ENCODE data around the gene PCGF3.

DNA sequence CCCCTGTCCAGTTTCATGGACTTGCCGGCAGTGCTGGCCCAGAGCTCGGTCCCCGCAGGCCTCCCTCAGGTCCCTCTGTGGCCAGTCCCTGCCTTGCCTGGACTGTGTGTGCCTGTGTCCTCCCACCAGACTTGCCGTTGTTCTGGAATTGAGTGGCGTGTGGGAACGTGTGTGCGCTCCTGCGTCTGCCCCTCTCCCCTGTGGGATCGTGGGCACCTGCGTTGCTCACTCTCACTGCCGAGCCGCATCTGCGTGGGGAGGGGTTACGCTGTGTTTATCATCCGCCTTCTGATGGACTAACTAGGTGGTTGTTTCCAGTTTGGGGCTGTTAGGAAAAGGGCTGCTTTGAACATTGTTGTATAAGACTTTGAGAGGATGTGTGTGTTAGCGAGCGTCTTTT lies 21.2 kb downstream of the PCGF3 start:
- TF ChIP-seq RFX5 (IDR thresholded peaks at IDR 0.05; ENCODE audit: low read depth, low read length) (no peak), BRD9 (IDR thresholded peaks at IDR 0.05; ENCODE audit: low read depth, partially characterized antibody) (no peak), XRCC4 (IDR thresholded peaks at IDR 0.05; ENCODE audit: extremely low read depth, insufficient read depth, insufficient read length) (no peak), FOXJ3 (CRISPR knock-in tag; IDR thresholded peaks at IDR 0.05) (no peak)
- TF ChIP-seq, protein P1, sequence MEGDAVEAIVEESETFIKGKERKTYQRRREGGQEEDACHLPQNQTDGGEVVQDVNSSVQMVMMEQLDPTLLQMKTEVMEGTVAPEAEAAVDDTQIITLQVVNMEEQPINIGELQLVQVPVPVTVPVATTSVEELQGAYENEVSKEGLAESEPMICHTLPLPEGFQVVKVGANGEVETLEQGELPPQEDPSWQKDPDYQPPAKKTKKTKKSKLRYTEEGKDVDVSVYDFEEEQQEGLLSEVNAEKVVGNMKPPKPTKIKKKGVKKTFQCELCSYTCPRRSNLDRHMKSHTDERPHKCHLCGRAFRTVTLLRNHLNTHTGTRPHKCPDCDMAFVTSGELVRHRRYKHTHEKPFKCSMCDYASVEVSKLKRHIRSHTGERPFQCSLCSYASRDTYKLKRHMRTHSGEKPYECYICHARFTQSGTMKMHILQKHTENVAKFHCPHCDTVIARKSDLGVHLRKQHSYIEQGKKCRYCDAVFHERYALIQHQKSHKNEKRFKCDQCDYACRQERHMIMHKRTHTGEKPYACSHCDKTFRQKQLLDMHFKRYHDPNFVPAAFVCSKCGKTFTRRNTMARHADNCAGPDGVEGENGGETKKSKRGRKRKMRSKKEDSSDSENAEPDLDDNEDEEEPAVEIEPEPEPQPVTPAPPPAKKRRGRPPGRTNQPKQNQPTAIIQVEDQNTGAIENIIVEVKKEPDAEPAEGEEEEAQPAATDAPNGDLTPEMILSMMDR (IDR thresholded peaks at IDR 0.05 in 2 of 3, conservative IDR thresholded peaks at IDR 0.05 in 1 of 3; ENCODE audit: insufficient read depth in 2 of 3, low read depth in 1 of 3, low read length in 3 of 3): no peak

All from K562 (cell line).